GM12878 (cell line): ENCODE measurements around the gene LIFR.

Experiments used
- EZH2 ChIP-seq: IDR thresholded peaks from 2 replicates; pipeline ENCODE4 v1.6.1; 2012; ENCODE audit warnings: low read depth, mild to moderate bottlenecking, control low read depth, inconsistent platforms, low read length, borderline replicate concordance; ENCODE audit not compliant: control insufficient read depth
- NR2C2 ChIP-seq: IDR thresholded peaks from 2 replicates; pipeline ENCODE4 v1.6.1; 2011; ENCODE audit warnings: borderline replicate concordance, low read depth; ENCODE audit not compliant: control insufficient read depth, insufficient read length
- RAD51 ChIP-seq: fragments of 450-650 bp; IDR thresholded peaks from 2 replicates; pipeline ENCODE4 v1.6.1; 2016; ENCODE audit warnings: moderate library complexity, mild to moderate bottlenecking, inconsistent platforms
- SMARCA5 ChIP-seq: fragments of 450-650 bp; IDR thresholded peaks from 2 replicates; pipeline ENCODE4 v1.6.1; 2017; ENCODE audit warnings: mild to moderate bottlenecking
- ZNF24 ChIP-seq: fragments of 450-650 bp; IDR thresholded peaks from 2 replicates; pipeline ENCODE4 v1.6.1; 2017; ENCODE audit warnings: antibody characterized with exemption, mild to moderate bottlenecking
- TF ChIP-seq, protein P1 (sequence below), 3 experiments: IDR thresholded peaks in 2 of 3; conservative IDR thresholded peaks in 1 of 3; 2 replicates each; pipeline ENCODE4 v1.5.1; 2011; ENCODE audit warnings: low read depth in 3 of 3, low read length in 3 of 3, mild to moderate bottlenecking in 3 of 3, control low read depth in 2 of 3, moderate library complexity in 2 of 3, inconsistent platforms in 1 of 3, mixed read lengths in 1 of 3; ENCODE audit not compliant: control insufficient read depth in 2 of 3, insufficient read depth in 1 of 3; ENCODE audit errors: extremely low read depth in 1 of 3
- TF ChIP-seq, protein P2 (sequence below): fragments of 450-650 bp; formaldehyde crosslinking; IDR thresholded peaks from 2 replicates; pipeline ENCODE4 v1.4.0; 2020; ENCODE audit warnings: mild to moderate bottlenecking, moderate library complexity

DNA sequence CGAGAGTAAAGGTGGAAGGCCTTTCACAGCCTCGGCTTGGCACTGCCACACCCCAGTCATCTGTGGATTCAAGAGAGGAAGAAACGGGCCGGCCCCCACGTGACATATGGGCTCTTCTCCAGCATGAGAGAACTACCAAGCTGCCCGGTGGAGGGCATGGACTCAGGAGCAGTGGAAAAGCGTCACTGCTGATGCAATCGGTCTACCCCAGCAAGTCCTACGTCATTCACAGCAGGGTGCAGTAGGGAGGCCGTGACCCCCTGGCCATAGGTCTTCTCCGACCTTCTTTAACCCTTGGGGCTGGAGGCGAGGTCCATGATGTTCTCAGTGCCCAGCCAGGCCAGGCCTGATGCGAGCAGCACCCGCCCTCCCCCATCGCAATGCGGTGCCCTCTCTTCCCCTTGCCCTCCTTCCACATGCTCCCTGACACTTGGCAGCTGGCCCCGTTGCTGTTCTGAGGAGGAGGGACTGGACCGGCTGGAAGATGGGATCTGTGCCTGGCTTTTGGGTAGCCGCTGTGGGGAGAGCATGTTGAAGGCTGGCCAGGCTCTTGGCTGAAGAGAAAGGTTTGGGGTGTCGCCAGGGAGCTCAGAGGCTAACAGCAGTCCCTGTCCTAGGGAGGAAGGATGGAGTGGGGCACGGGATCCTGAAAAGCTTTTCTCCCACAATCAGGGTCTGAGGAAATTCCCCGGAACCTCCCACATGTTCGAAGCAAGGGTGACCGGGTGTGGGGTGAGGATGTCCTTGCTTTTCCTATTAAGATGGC, 89.8 kb downstream of the LIFR start:
- TF ChIP-seq SMARCA5, result no peak
- TF ChIP-seq, protein P1, sequence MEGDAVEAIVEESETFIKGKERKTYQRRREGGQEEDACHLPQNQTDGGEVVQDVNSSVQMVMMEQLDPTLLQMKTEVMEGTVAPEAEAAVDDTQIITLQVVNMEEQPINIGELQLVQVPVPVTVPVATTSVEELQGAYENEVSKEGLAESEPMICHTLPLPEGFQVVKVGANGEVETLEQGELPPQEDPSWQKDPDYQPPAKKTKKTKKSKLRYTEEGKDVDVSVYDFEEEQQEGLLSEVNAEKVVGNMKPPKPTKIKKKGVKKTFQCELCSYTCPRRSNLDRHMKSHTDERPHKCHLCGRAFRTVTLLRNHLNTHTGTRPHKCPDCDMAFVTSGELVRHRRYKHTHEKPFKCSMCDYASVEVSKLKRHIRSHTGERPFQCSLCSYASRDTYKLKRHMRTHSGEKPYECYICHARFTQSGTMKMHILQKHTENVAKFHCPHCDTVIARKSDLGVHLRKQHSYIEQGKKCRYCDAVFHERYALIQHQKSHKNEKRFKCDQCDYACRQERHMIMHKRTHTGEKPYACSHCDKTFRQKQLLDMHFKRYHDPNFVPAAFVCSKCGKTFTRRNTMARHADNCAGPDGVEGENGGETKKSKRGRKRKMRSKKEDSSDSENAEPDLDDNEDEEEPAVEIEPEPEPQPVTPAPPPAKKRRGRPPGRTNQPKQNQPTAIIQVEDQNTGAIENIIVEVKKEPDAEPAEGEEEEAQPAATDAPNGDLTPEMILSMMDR (IDR thresholded peaks at IDR 0.05 in 2 of 3, conservative IDR thresholded peaks at IDR 0.05 in 1 of 3; ENCODE audit: control insufficient read depth in 2 of 3, extremely low read depth in 1 of 3, insufficient read depth in 1 of 3, low read depth in 3 of 3, low read length in 3 of 3), result no peak
- no peak for TF ChIP-seq RAD51
- TF ChIP-seq EZH2, result no peak
- TF ChIP-seq, protein P2, sequence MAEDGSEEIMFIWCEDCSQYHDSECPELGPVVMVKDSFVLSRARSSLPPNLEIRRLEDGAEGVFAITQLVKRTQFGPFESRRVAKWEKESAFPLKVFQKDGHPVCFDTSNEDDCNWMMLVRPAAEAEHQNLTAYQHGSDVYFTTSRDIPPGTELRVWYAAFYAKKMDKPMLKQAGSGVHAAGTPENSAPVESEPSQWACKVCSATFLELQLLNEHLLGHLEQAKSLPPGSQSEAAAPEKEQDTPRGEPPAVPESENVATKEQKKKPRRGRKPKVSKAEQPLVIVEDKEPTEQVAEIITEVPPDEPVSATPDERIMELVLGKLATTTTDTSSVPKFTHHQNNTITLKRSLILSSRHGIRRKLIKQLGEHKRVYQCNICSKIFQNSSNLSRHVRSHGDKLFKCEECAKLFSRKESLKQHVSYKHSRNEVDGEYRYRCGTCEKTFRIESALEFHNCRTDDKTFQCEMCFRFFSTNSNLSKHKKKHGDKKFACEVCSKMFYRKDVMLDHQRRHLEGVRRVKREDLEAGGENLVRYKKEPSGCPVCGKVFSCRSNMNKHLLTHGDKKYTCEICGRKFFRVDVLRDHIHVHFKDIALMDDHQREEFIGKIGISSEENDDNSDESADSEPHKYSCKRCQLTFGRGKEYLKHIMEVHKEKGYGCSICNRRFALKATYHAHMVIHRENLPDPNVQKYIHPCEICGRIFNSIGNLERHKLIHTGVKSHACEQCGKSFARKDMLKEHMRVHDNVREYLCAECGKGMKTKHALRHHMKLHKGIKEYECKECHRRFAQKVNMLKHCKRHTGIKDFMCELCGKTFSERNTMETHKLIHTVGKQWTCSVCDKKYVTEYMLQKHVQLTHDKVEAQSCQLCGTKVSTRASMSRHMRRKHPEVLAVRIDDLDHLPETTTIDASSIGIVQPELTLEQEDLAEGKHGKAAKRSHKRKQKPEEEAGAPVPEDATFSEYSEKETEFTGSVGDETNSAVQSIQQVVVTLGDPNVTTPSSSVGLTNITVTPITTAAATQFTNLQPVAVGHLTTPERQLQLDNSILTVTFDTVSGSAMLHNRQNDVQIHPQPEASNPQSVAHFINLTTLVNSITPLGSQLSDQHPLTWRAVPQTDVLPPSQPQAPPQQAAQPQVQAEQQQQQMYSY (CRISPR knock-in tag), result no peak
- no peak for TF ChIP-seq NR2C2
- no peak for TF ChIP-seq ZNF24
